Parathyroid adenoma (tissue), 2 donors: ENCODE data around the gene INO80.
"Not testable (repeated sequence)": the region's sequence is repeated elsewhere in the genome, so short reads cannot be mapped to it uniquely, and the experiment has no call there.

Experiments used
- H2AFZ ChIP-seq: fragments of 300-600 bp; sonication (generic); one replicate; pipeline ENCODE4 v1.7.0; 2017; ENCODE audit warnings: antibody characterized with exemption, mild to moderate bottlenecking
- H3K27ac ChIP-seq: fragments of 300-600 bp; sonication (generic); one replicate; pipeline ENCODE4 v1.7.0; 2017
- H3K27me3 ChIP-seq: fragments of 300-600 bp; sonication (generic); one replicate; pipeline ENCODE4 v1.7.0; 2017; ENCODE audit warnings: low read length; ENCODE audit not compliant: control insufficient read depth, insufficient read depth
- H3K36me3 ChIP-seq: fragments of 300-600 bp; sonication (generic); one replicate; pipeline ENCODE4 v1.7.0; 2017; ENCODE audit warnings: low read length; ENCODE audit not compliant: control insufficient read depth, insufficient read depth
- H3K4me1 ChIP-seq: fragments of 300-600 bp; sonication (generic); one replicate; pipeline ENCODE4 v1.7.0; 2017; ENCODE audit warnings: control low read depth
- H3K4me2 ChIP-seq: fragments of 300-600 bp; sonication (generic); one replicate; pipeline ENCODE4 v1.7.0; 2017; ENCODE audit warnings: low read length
- H3K4me3 ChIP-seq: fragments of 300-600 bp; sonication (generic); one replicate; pipeline ENCODE4 v1.7.0; 2017; ENCODE audit warnings: low read depth, low read length
- H3K79me2 ChIP-seq: fragments of 300-600 bp; sonication (generic); one replicate; pipeline ENCODE4 v1.7.0; 2017; ENCODE audit warnings: control low read depth
- H3K9ac ChIP-seq: fragments of 300-600 bp; sonication (generic); one replicate; pipeline ENCODE4 v1.7.0; 2017; ENCODE audit warnings: mild to moderate bottlenecking
- H3K9me3 ChIP-seq: fragments of 300-600 bp; sonication (generic); one replicate; pipeline ENCODE4 v1.7.0; 2017; ENCODE audit warnings: low read length; ENCODE audit not compliant: control insufficient read depth
- CTCF ChIP-seq: fragments of 300-600 bp; sonication (generic); IDR thresholded peaks from one replicate; pipeline ENCODE4 v1.7.0; 2017; ENCODE audit warnings: antibody characterized with exemption, mild to moderate bottlenecking
- donor health status: primary hyperparathyroidism.

INO80 gene

GRCh38 chr15:40963201-40963600, 152.9 kb downstream of the INO80 start:
- Histone ChIP-seq H3K27me3 (no peaks in the 10 kb centered on the region), H3K4me2 (no peak overlapping the region), H3K36me3 (no peaks in the 10 kb centered on the region), H3K79me2 (no peaks in the 10 kb centered on the region), H3K4me1 (no peaks in the 10 kb centered on the region), H3K9me3 (no peaks in the 10 kb centered on the region), H2AFZ (no peak overlapping the region), H3K27ac (no peak overlapping the region), H3K9ac (no peak overlapping the region), H3K4me3 (no peak overlapping the region)
- TF ChIP-seq CTCF: no peak

- H3K79me2 ChIP-seq, H3K9ac ChIP-seq, H3K4me1 ChIP-seq, H3K36me3 ChIP-seq, H3K4me2 ChIP-seq, H2AFZ ChIP-seq, H3K27ac ChIP-seq, H3K27me3 ChIP-seq, H3K9me3 ChIP-seq, H3K4me3 ChIP-seq: not testable (repeated sequence)
These were observed 153.8 kb downstream of the INO80 start for GRCh38 chr15:40962317-40962716.

- not testable (repeated sequence) for H3K79me2 ChIP-seq, H3K9me3 ChIP-seq, H3K4me2 ChIP-seq, H3K4me3 ChIP-seq, H2AFZ ChIP-seq, H3K4me1 ChIP-seq, H3K27me3 ChIP-seq, H3K36me3 ChIP-seq, H3K9ac ChIP-seq, H3K27ac ChIP-seq
These were observed 154.3 kb downstream of the INO80 start for GRCh38 chr15:40961740-40962139.

- H3K79me2 ChIP-seq: no peaks in the 10 kb centered on the region
- no peak overlapping the region for H3K27ac ChIP-seq
- H3K27me3 ChIP-seq: no peaks in the 10 kb centered on the region
- H3K4me1 ChIP-seq: peaks cover 4% of the 10 kb centered on the region
- no peak overlapping the region for H2AFZ ChIP-seq
- no peak overlapping the region for H3K4me3 ChIP-seq
- H3K9me3 ChIP-seq: no peaks in the 10 kb centered on the region
- H3K9ac ChIP-seq: no peak overlapping the region
- H3K4me2 ChIP-seq: no peak overlapping the region
- H3K36me3 ChIP-seq: no peaks in the 10 kb centered on the region
- no peak for TF ChIP-seq CTCF
These were observed 155.2 kb downstream of the INO80 start for GRCh38 chr15:40960925-40961324.

GRCh38 chr15:40960151-40960885, 155.8 kb downstream of the INO80 start:
- Histone ChIP-seq H2AFZ (no peak overlapping the region), H3K9ac (no peak overlapping the region), H3K27me3 (no peaks in the 10 kb centered on the region), H3K27ac (no peak overlapping the region), H3K4me2 (no peak overlapping the region), H3K4me3 (no peak overlapping the region), H3K36me3 (no peaks in the 10 kb centered on the region), H3K4me1 (peaks cover 4% of the 10 kb centered on the region), H3K79me2 (no peaks in the 10 kb centered on the region), H3K9me3 (no peaks in the 10 kb centered on the region)
- no peak for TF ChIP-seq CTCF
